ENCODE results near the gene THSD7A.

DNA sequence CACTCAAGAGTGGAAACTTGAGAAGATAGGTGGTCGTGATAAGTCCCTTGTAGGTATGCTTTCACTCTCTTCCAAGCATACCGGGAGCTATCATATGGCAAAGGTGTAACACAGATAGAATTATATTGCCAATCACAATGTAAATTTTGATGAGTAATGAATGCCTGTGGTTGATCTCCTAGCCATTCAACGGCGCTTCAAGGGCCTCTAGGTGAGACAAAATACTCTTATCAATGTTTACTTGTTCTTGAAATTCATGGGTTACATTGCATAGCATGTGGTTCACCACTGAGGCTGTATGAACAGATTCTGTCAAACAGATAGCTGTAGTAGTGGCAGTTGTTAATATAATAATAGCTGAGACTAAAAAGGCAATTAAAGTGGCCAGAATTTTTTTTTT, 82.4 kb downstream of the THSD7A start:
- TF ChIP-seq, protein P1, sequence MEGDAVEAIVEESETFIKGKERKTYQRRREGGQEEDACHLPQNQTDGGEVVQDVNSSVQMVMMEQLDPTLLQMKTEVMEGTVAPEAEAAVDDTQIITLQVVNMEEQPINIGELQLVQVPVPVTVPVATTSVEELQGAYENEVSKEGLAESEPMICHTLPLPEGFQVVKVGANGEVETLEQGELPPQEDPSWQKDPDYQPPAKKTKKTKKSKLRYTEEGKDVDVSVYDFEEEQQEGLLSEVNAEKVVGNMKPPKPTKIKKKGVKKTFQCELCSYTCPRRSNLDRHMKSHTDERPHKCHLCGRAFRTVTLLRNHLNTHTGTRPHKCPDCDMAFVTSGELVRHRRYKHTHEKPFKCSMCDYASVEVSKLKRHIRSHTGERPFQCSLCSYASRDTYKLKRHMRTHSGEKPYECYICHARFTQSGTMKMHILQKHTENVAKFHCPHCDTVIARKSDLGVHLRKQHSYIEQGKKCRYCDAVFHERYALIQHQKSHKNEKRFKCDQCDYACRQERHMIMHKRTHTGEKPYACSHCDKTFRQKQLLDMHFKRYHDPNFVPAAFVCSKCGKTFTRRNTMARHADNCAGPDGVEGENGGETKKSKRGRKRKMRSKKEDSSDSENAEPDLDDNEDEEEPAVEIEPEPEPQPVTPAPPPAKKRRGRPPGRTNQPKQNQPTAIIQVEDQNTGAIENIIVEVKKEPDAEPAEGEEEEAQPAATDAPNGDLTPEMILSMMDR (conservative IDR thresholded peaks at IDR 0.05; ENCODE audit: low read depth, low read length): no peak
- no peak for TF ChIP-seq RCOR1 (IDR thresholded peaks at IDR 0.05; ENCODE audit: insufficient replicate concordance, low read length)
- TF ChIP-seq POLR2A (IDR thresholded peaks at IDR 0.05; ENCODE audit: low read depth, low read length): no peak
- TF ChIP-seq, protein P2, sequence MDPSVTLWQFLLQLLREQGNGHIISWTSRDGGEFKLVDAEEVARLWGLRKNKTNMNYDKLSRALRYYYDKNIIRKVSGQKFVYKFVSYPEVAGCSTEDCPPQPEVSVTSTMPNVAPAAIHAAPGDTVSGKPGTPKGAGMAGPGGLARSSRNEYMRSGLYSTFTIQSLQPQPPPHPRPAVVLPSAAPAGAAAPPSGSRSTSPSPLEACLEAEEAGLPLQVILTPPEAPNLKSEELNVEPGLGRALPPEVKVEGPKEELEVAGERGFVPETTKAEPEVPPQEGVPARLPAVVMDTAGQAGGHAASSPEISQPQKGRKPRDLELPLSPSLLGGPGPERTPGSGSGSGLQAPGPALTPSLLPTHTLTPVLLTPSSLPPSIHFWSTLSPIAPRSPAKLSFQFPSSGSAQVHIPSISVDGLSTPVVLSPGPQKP (IDR thresholded peaks at IDR 0.05; ENCODE audit: borderline replicate concordance, low read depth, low read length): no peak
- no peak for TF ChIP-seq CHD1 (IDR thresholded peaks at IDR 0.05; ENCODE audit: low read depth, low read length)
- TF ChIP-seq, protein P3, sequence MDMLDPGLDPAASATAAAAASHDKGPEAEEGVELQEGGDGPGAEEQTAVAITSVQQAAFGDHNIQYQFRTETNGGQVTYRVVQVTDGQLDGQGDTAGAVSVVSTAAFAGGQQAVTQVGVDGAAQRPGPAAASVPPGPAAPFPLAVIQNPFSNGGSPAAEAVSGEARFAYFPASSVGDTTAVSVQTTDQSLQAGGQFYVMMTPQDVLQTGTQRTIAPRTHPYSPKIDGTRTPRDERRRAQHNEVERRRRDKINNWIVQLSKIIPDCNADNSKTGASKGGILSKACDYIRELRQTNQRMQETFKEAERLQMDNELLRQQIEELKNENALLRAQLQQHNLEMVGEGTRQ (IDR thresholded peaks at IDR 0.05; ENCODE audit: low read depth, low read length): no peak
- TF ChIP-seq CEBPB (IDR thresholded peaks at IDR 0.05; ENCODE audit: low read depth, low read length): no peak
- TF ChIP-seq NFE2L2 (IDR thresholded peaks at IDR 0.05; ENCODE audit: low read depth, low read length): no peak
- no peak for TF ChIP-seq RAD21 (IDR thresholded peaks at IDR 0.05; ENCODE audit: low read length)
- TF ChIP-seq MXI1 (IDR thresholded peaks at IDR 0.05; ENCODE audit: borderline replicate concordance, low read depth, low read length): no peak

Data from IMR-90 (cell line).